Omental fat pad (tissue), 4 donors: ENCODE results near the gene COLEC12. TPM values are rescaled to one million over a fixed set of nuclear protein-coding genes. Genes with fewer than 3 reads are reported as not detected.

Source experiments
- ATAC-seq: fragments of 150-250 bp; one replicate; pipeline ENCODE4 v1.9.1; 2016; ENCODE audit warnings: mild to moderate bottlenecking, moderate library complexity; ENCODE audit not compliant: low FRiP score
- DNase-seq: peaks from one replicate; pipeline ENCODE4 v3.0.0-alpha.2; 2019; ENCODE audit warnings: low spot score
- CTCF ChIP-seq, 3 donors: fragments of 450-650 bp; IDR thresholded peaks; one replicate each; pipeline ENCODE4 v1.5.1; 2016 to 2017; ENCODE audit warnings: antibody characterized with exemption in 3 of 3, mild to moderate bottlenecking in 3 of 3, moderate library complexity in 2 of 3
- total RNA-seq, 4 donors: library from RNA; depleted of rRNA; stranded (reverse); fragments of >200 nt; gene quantifications; one replicate each; pipeline ENCODE4 v1.1.0, GENCODE V29; 2016

COLEC12 gene
- total RNA-seq, 4 donors from 2014 or later, result 25.3 to 54.8 (median 42.7) TPM

- no peak for TF ChIP-seq CTCF (IDR thresholded peaks at IDR 0.05)
- DNase-seq, result no peak
- no peak for ATAC-seq
Observed at GRCh38 chr18:306608-307255, 193.8 kb downstream of the COLEC12 start.

- DNase-seq (no peak), ATAC-seq (no peak)
- TF ChIP-seq CTCF (IDR thresholded peaks at IDR 0.05), result no peak
Observed at GRCh38 chr18:305003-305501, 195.4 kb downstream of the COLEC12 start.

GRCh38 chr18:303607-304006 is 196.9 kb downstream of the COLEC12 start:
- ATAC-seq, result no peak
- no peak for TF ChIP-seq CTCF (IDR thresholded peaks at IDR 0.05)
- no peak for DNase-seq

DNA sequence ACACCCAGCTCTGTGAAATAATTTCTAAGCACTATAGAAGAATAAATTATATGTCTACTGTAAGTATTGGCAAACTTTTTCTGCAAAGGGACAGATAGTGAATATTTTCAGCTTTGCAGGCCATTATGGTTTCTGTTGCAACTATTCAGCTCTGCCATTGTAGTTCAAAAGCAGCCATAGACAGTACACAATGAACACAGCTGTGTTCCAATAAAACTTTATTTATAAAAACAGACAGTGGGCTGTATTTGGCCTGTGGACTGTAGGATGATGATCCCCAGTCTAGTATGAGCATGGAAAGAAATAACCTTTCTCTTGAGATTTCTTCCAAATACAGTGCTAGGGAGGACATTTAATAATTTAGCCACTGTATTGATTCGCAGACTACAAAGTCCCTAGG is 197.5 kb downstream of the COLEC12 start:
- ATAC-seq, result no peak
- no peak for TF ChIP-seq CTCF (IDR thresholded peaks at IDR 0.05)

DNA sequence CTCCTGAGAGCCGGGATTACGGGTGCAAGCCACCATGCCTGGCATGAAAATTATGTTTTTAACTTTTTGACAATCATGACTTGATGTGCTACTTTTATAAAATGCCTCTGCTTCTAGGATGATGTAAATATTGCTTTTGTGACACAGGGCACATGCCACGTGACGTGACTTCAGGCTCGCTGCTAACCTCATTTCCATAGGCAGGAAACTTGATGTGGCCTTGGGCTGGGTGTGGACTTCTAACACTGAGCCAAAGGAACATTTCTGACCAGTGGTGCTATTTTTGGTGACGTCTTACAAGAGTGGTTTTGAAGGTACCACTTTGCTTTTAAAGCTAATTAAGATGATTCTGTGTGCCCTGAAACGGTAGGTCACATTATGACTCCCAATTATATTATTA is 198.4 kb downstream of the COLEC12 start:
- TF ChIP-seq CTCF (IDR thresholded peaks at IDR 0.05), result no peak
- no peak for ATAC-seq
- no peak for DNase-seq

More for the DNA sequence above, 197.5 kb downstream of the COLEC12 start:
- DNase-seq, result no peak

- no peak for ATAC-seq
- DNase-seq, result no peak
- no peak for TF ChIP-seq CTCF (IDR thresholded peaks at IDR 0.05)
Observed at GRCh38 chr18:297936-298335, 202.6 kb downstream of the COLEC12 start.
